Liver (tissue), 9 donors: ENCODE results near the gene HOXB3. TPM values are rescaled to one million over a fixed set of nuclear protein-coding genes. Genes with fewer than 3 reads are reported as not detected.

ENCODE experiments used
- DNase-seq: peaks from one replicate; pipeline ENCODE4 v3.0.0-alpha.2; 2017; ENCODE audit warnings: low spot score
- H3K27ac ChIP-seq, 2 donors: one replicate each; pipeline ENCODE4 v1.7.0; 2013; ENCODE audit warnings: inconsistent platforms in 2 of 2, low read length in 2 of 2, control low read depth in 1 of 2, low read depth in 1 of 2, mild to moderate bottlenecking in 1 of 2
- H3K27me3 ChIP-seq, 4 donors: one replicate each; pipeline versions ENCODE4 v1.6.1 to v1.7.0; 2013; ENCODE audit warnings: low read length in 3 of 4, inconsistent platforms in 1 of 4, mild to moderate bottlenecking in 1 of 4, moderate library complexity in 1 of 4; ENCODE audit not compliant: control insufficient read depth in 4 of 4, insufficient read depth in 4 of 4
- H3K36me3 ChIP-seq, 4 donors: one replicate each; pipeline versions ENCODE4 v1.6.1 to v1.7.0; 2013; ENCODE audit warnings: low read length in 3 of 4, mild to moderate bottlenecking in 3 of 4, low read depth in 1 of 4, moderate library complexity in 1 of 4; ENCODE audit not compliant: control insufficient read depth in 4 of 4, insufficient read depth in 3 of 4
- H3K4me1 ChIP-seq, 4 donors: one replicate each; pipeline versions ENCODE4 v1.6.1 to v1.7.0; 2013; ENCODE audit warnings: low read length in 3 of 4, mild to moderate bottlenecking in 3 of 4, moderate library complexity in 1 of 4; ENCODE audit not compliant: control insufficient read depth in 4 of 4, insufficient read depth in 4 of 4
- H3K4me3 ChIP-seq, 3 donors: one replicate each; pipeline versions ENCODE4 v1.6.1 to v1.7.0; 2013; ENCODE audit warnings: low read length in 3 of 3, control low read depth in 1 of 3, low read depth in 1 of 3, mild to moderate bottlenecking in 1 of 3
- H3K9ac ChIP-seq, 2 donors: one replicate each; pipeline ENCODE4 v1.7.0; 2013; ENCODE audit warnings: low read length in 2 of 2, mild to moderate bottlenecking in 2 of 2, moderate library complexity in 2 of 2, control low read depth in 1 of 2, low read depth in 1 of 2
- H3K9me3 ChIP-seq, 4 donors: one replicate each; pipeline versions ENCODE4 v1.6.1 to v1.7.0; 2013; ENCODE audit warnings: low read length in 3 of 4; ENCODE audit not compliant: control insufficient read depth in 4 of 4
- EGR1 ChIP-seq, 2 donors: IDR thresholded peaks; 2 replicates each; pipeline ENCODE4 v1.6.1; 2016 to 2018; ENCODE audit warnings: antibody characterized with exemption in 2 of 2, low read depth in 2 of 2
- FOXA1 ChIP-seq: IDR thresholded peaks from 2 replicates; pipeline ENCODE4 v1.6.1; 2016; ENCODE audit warnings: antibody characterized with exemption
- FOXA2 ChIP-seq: IDR thresholded peaks from 2 replicates; pipeline ENCODE4 v1.6.1; 2016; ENCODE audit warnings: antibody characterized with exemption
- GABPA ChIP-seq, 2 donors: IDR thresholded peaks in 1 of 2; conservative IDR thresholded peaks in 1 of 2; 2 replicates each; pipeline ENCODE4 v1.6.1; 2016; ENCODE audit warnings: antibody characterized with exemption in 2 of 2, mild to moderate bottlenecking in 1 of 2, moderate library complexity in 1 of 2
- HNF4A ChIP-seq, 2 donors: conservative IDR thresholded peaks; 2 replicates each; pipeline ENCODE4 v1.6.1; 2016; ENCODE audit warnings: antibody characterized with exemption in 2 of 2, mild to moderate bottlenecking in 2 of 2
- HNF4G ChIP-seq: IDR thresholded peaks from 2 replicates; pipeline ENCODE4 v1.6.1; 2016; ENCODE audit warnings: antibody characterized with exemption
- NR2F2 ChIP-seq: IDR thresholded peaks from 2 replicates; pipeline ENCODE4 v1.6.1; 2016; ENCODE audit warnings: antibody characterized with exemption
- RXRA ChIP-seq, 2 donors: IDR thresholded peaks; 2 replicates each; pipeline ENCODE4 v1.6.1; 2017 to 2018; ENCODE audit warnings: antibody characterized with exemption in 2 of 2, mild to moderate bottlenecking in 1 of 2
- TAF1 ChIP-seq: conservative IDR thresholded peaks from 2 replicates; pipeline ENCODE4 v1.6.1; 2016; ENCODE audit warnings: antibody characterized with exemption, mild to moderate bottlenecking
- YY1 ChIP-seq: IDR thresholded peaks from 2 replicates; pipeline ENCODE4 v1.6.1; 2016; ENCODE audit warnings: antibody characterized with exemption, mild to moderate bottlenecking
- whole genome bisulfite sequencing: extraction: QIAGEN DNeasy Blood & Tissue Kit; methylation state at CpG from one replicate; pipeline ENCODE4 v1.1.7; 2013; 5-methylcytosine and 5-hydroxymethylcytosine counted together
- polyA plus RNA-seq, 2 donors: library from polyadenylated mRNA; stranded (reverse) in 1 of 2; unstranded in 1 of 2; fragments of 200-250 nt in 1 of 2; fragments of >200 nt in 1 of 2; fragmentation: Nextera tagmentation in 1 of 2; extraction: Ambion mirVana in 1 of 2; gene quantifications; one replicate each; pipeline versions ENCODE4 v1.2.1 to v1.2.3, GENCODE V29; 2013 to 2015
- total RNA-seq, 2 donors: library from RNA; depleted of rRNA; stranded (reverse); fragments of >200 nt; gene quantifications; one replicate each; pipeline ENCODE4 v1.2.3, GENCODE V29; 2014
- TF ChIP-seq, protein P1 (sequence below): fragments of 150-350 bp; IDR thresholded peaks from 2 replicates; pipeline ENCODE4 v1.5.1; 2017; ENCODE audit warnings: improper control_type of control experiment, low read depth, low read length; ENCODE audit not compliant: missing input control
- TF ChIP-seq, protein P2 (sequence below): IDR thresholded peaks from 2 replicates; pipeline ENCODE4 v1.6.1; 2016; ENCODE audit warnings: antibody characterized with exemption
- TF ChIP-seq, protein P3 (sequence below): IDR thresholded peaks from 2 replicates; pipeline ENCODE4 v1.6.1; 2016; ENCODE audit warnings: antibody characterized with exemption
- donor health status: healthy.
- donor health status: healthy.
- donor health status: healthy.
- donor health status: healthy.
- donor health status: healthy.

The HOXB3 gene
- total and polyA plus RNA-seq, 4 donors: 0.75 to 2.2 (median 1.2) TPM

- TF ChIP-seq, protein P1, sequence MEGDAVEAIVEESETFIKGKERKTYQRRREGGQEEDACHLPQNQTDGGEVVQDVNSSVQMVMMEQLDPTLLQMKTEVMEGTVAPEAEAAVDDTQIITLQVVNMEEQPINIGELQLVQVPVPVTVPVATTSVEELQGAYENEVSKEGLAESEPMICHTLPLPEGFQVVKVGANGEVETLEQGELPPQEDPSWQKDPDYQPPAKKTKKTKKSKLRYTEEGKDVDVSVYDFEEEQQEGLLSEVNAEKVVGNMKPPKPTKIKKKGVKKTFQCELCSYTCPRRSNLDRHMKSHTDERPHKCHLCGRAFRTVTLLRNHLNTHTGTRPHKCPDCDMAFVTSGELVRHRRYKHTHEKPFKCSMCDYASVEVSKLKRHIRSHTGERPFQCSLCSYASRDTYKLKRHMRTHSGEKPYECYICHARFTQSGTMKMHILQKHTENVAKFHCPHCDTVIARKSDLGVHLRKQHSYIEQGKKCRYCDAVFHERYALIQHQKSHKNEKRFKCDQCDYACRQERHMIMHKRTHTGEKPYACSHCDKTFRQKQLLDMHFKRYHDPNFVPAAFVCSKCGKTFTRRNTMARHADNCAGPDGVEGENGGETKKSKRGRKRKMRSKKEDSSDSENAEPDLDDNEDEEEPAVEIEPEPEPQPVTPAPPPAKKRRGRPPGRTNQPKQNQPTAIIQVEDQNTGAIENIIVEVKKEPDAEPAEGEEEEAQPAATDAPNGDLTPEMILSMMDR: no peak
- TF ChIP-seq GABPA (IDR thresholded peaks at IDR 0.05 in 1 of 2, conservative IDR thresholded peaks at IDR 0.05 in 1 of 2) (no peak), RXRA (IDR thresholded peaks at IDR 0.05) (no peak)
- TF ChIP-seq, protein P2, sequence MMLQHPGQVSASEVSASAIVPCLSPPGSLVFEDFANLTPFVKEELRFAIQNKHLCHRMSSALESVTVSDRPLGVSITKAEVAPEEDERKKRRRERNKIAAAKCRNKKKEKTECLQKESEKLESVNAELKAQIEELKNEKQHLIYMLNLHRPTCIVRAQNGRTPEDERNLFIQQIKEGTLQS: no peak
- TF ChIP-seq, protein P3, sequence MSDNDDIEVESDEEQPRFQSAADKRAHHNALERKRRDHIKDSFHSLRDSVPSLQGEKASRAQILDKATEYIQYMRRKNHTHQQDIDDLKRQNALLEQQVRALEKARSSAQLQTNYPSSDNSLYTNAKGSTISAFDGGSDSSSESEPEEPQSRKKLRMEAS: no peak
- Histone ChIP-seq H3K9ac (no peak overlapping the region), H3K9me3 (no peaks in the 10 kb centered on the region), H3K4me1 (peaks cover 2 to 18% (median 13%) of the 10 kb centered on the region in 4 donors), H3K4me3 (no peak overlapping the region), H3K27ac (peak overlapping the region in 1 of 2 donors; percentile 19), H3K27me3 (peaks cover 3 to 19% (median 11%) of the 10 kb centered on the region in 4 donors), H3K36me3 (no peaks in the 10 kb centered on the region)
- DNase-seq: no peak
- WGBS: 28% methylated on average over 5 of the region's 5 CpGs
Observed at GRCh38 chr17:48587276-48588073, 2.6 kb downstream of the HOXB3 start.

DNA sequence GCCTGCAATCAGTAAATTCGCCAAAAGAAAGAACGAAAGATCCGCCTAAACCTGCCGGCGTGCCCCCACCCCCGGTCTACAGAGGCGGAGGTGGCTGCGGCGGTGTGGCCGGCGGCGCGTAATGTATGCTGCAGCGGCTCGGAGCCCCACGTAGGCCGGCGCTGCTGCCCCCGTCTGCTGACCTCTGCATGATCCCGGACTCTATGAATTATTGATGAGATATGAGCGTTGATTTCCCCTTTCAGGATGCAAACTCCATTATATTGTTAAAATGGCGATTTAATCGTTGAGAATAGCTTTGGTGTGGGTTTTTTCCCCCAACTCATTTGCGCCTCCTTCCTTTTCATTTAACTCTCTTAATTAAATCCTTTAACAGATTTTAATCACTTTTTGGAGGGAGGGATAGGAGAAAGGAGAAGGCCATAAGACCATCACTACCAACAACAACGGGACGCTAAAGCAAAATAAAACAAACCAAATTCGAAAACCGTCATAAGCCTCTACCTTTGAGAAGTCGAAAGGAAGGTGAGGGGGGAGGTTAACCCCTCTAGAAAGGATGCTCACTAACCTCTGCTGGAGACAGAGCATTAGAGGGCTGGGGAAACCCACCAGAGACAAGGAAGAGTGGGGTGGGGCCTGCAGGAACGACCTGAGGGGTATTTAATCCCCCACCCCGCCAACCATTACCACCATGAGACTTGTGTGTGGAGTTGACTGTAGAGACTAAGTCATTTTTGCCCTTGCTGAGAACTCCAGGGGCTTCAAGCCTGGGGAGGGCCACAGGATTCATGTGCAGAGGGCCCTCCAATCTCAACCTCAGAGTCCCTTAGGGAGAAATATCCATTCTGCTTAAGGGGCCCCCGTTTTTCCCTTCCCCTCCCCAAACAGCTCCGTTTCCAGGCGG is 3.4 kb downstream of the HOXB3 start:
- Histone ChIP-seq H3K4me3 (peak overlapping the region; percentile 61 to 77 (median 61)), H3K27ac (peak overlapping the region; percentile 64 to 84), H3K9me3 (no peaks in the 10 kb centered on the region), H3K36me3 (no peaks in the 10 kb centered on the region), H3K9ac (no peak overlapping the region), H3K4me1 (peaks cover 3 to 23% (median 13%) of the 10 kb centered on the region in 4 donors), H3K27me3 (peaks cover 3 to 19% (median 10%) of the 10 kb centered on the region in 4 donors)
- 16% methylated on average over 34 of the region's 34 CpGs for WGBS
- TF ChIP-seq FOXA1 (no peak), RXRA (IDR thresholded peaks at IDR 0.05) (no peak), YY1 (no peak), FOXA2 (no peak), HNF4G (no peak), EGR1 (IDR thresholded peaks at IDR 0.05; ENCODE audit: low read depth in 2 of 2) (no peak), HNF4A (conservative IDR thresholded peaks at IDR 0.05) (no peak)
- DNase-seq: no peak

DNA sequence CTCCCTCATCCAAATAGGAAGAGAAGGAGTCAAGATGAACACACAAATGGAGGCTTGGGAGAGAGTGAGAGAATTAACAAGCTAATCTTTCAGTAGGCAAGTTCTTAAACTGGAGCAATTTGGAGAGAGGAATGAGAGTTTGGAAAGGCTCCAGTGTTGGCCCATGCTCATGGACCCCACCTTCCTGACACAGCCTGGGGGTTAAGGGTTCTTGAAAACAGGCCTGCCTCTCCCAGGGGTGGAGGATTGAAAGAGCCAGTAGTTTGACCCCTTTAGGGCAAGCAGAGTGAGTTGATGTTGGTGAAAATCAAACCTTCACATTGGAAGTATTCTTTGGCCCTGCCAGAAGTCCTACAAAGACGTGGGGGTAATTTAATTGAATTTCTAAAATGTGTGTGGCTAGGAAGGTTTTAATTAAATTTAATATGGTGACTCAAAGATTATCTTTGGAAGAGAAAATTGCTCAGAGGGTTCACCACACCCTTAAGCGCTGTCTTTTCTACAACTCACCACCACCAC is 5.8 kb downstream of the HOXB3 start:
- Histone ChIP-seq H3K4me1 (peaks cover 3 to 24% (median 13%) of the 10 kb centered on the region in 4 donors), H3K9ac (no peak overlapping the region), H3K4me3 (no peak overlapping the region), H3K27ac (no peak overlapping the region), H3K36me3 (no peaks in the 10 kb centered on the region), H3K9me3 (no peaks in the 10 kb centered on the region), H3K27me3 (peaks cover 4 to 30% (median 11%) of the 10 kb centered on the region in 4 donors)
- WGBS: 33% methylated on average over 2 of the region's 2 CpGs
- TF ChIP-seq TAF1: no peak
- no peak for TF ChIP-seq GABPA (IDR thresholded peaks at IDR 0.05 in 1 of 2, conservative IDR thresholded peaks at IDR 0.05 in 1 of 2)
- no peak for TF ChIP-seq NR2F2
- DNase-seq: no peak
